Left lung (tissue), 10 donors: ENCODE results near the gene TMEM143. TPM values are rescaled to one million over a fixed set of nuclear protein-coding genes. Genes with fewer than 3 reads are reported as not detected.

Experiments used
- ATAC-seq: fragments of 200-7000 bp; cut with Tn5 transposase; one replicate; pipeline ENCODE4 v1.9.1; 2020; ENCODE audit warnings: moderate library complexity
- DNase-seq, 4 donors: peaks; one replicate each; pipeline ENCODE4 v3.0.0-alpha.2; 2013 to 2020
- H3K27ac ChIP-seq, 2 donors: fragments of 200-600 bp; sonication (generic) in 1 of 2; one replicate each; pipeline versions ENCODE4 v1.5.0 to v1.8.0; 2020 to 2021
- H3K27me3 ChIP-seq, 2 donors: fragments of 200-600 bp; sonication (generic) in 1 of 2; one replicate each; pipeline versions ENCODE4 v1.5.0 to v1.8.0; 2020 to 2021
- H3K36me3 ChIP-seq, 2 donors: fragments of 200-600 bp; sonication (generic) in 1 of 2; one replicate each; pipeline versions ENCODE4 v1.5.0 to v1.8.0; 2020 to 2021
- H3K4me1 ChIP-seq, 2 donors: fragments of 200-600 bp; one replicate each; pipeline ENCODE4 v1.8.0; 2021
- H3K4me3 ChIP-seq, 2 donors: fragments of 200-600 bp; sonication (generic) in 1 of 2; one replicate each; pipeline versions ENCODE4 v1.5.0 to v1.8.0; 2020 to 2021; ENCODE audit warnings: mild to moderate bottlenecking in 1 of 2
- H3K9me3 ChIP-seq, 2 donors: fragments of 200-600 bp; sonication (generic) in 1 of 2; one replicate each; pipeline versions ENCODE4 v1.5.0 to v1.8.0; 2020 to 2021
- CTCF ChIP-seq, 2 donors: fragments of 200-600 bp; sonication (generic) in 1 of 2; IDR thresholded peaks; one replicate each; pipeline versions ENCODE4 v1.5.0 to v1.8.0; 2021; ENCODE audit warnings: antibody characterized with exemption in 2 of 2
- intact Hi-C, 2 donors: fragments of 100-400 bp; cut with DNase I; formaldehyde crosslinking; loops; one replicate each; pipeline versions ENCODE4 v1.11.2 to v1.14.2; 2022
- polyA plus RNA-seq, 6 donors: library from polyadenylated mRNA; unstranded; fragments of 120-200 nt; gene quantifications; one replicate each; pipeline ENCODE4 v1.2.1, GENCODE V29; 2013; ENCODE audit not compliant: insufficient read length in 6 of 6
- total RNA-seq, 2 donors: library from RNA; stranded (reverse); fragmentation: NEBNext Ultra II Directional; extraction: Animal tissue kit (Norgen Biotek cat#: 25700); gene quantifications; one replicate each; pipeline ENCODE4 v1.2.1, GENCODE V29; 2021
- donor health status: DM: no; HTN: yes; CAD: no.
- donor health status: DM: no; HTN: no; CAD: no.

The TMEM143 gene
- total and polyA plus RNA-seq, 8 donors = 7.5 to 10.6 (median 9.3) TPM

DNA sequence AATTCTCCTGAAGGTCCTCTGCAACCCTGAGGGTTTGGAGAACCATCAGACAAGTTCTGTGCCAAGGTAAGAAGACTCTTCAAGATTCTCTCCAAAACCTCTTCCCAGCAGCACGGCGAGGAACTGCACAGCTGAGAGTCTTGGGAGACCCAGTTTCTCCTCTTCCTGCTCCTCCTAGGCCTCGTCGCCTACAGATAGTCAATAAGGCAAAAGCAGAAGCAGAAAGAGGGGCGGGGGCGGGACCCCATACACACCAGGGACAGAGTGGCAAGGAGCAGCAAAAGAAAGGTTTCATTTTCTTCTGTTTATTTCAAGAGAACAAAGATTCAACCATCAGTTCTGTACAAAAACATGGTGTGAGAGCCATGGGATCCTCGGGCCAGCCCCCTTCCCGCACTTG is 18.5 kb upstream of the TMEM143 start:
- intact Hi-C loops = no loop called here

DNA sequence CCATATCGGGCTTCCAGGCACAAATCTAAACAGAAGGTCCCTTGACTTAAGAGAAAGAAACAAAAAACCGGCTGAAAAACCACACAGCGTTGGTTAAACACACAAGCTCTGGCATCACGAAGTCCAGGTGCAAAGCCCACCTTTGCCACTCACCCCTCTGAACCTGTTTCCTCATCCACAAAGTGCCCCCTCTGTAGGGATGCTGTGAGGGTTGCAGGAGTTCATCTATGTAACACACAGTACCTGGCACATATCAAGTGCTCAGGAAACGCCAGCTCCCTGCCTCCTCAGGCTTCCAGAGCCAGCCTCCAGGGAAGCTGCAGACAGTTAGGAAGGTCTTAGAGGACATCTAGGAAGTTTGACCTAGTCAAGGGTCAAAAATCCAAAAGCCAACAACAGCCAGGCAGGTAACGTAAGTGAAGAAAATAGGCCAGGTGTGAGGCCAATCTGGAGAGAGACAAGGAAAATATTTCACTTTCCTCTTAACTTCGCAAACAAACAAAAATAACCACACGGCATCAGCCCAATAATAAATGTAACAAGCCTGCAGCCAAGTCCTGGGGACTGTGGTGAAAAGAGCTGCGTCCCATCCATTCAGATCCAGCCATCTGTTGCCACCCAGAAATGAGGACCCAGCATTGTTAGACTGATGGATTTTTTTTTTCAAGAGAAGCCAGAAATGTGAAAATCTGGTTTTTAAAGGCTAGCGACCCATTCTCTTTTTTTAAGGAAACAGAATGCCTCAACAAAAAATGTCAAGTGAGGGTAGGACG is 17.6 kb upstream of the TMEM143 start:
- ATAC-seq (no peak), DNase-seq (no peak)
- intact Hi-C loops = no loop called here
- Histone ChIP-seq H3K4me1 (peaks cover 0 to 6% of the 10 kb centered on the region in 2 donors), H3K9me3 (no peaks in the 10 kb centered on the region), H3K36me3 (peaks cover 0 to 53% of the 10 kb centered on the region in 2 donors), H3K27me3 (no peaks in the 10 kb centered on the region), H3K27ac (no peak overlapping the region), H3K4me3 (no peak overlapping the region)
- no peak for TF ChIP-seq CTCF (IDR thresholded peaks at IDR 0.05)

More for the DNA sequence above, 18.5 kb upstream of the TMEM143 start:
- no peak for ATAC-seq
- Histone ChIP-seq H3K4me3 (no peak overlapping the region), H3K27me3 (no peaks in the 10 kb centered on the region), H3K9me3 (no peaks in the 10 kb centered on the region), H3K4me1 (peaks cover 0 to 6% of the 10 kb centered on the region in 2 donors), H3K27ac (no peak overlapping the region), H3K36me3 (peaks cover 0 to 62% of the 10 kb centered on the region in 2 donors)
- no peak for DNase-seq
- no peak for TF ChIP-seq CTCF (IDR thresholded peaks at IDR 0.05)

DNA sequence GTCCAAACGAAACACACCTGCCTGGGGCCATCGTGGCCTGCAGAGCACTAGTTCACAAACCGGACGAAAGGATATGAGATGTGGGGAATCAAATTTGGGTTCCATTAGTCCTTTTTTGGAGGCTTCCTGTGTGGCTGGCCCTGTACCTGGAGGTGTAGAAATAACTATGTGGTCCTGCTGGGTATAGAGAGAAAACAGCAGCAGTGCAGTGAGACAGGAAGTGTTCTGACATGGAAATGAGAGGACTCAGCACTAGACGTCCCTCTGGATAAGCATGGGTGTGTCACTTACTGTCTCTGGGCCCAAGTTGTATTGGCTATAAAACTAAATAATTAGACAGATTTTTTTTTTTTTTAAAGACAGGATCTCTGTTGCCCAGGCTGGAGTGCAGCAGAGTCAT is 15.3 kb upstream of the TMEM143 start:
- Histone ChIP-seq H3K27me3 (no peaks in the 10 kb centered on the region), H3K4me1 (peaks cover 0 to 6% of the 10 kb centered on the region in 2 donors), H3K36me3 (peaks cover 0 to 30% of the 10 kb centered on the region in 2 donors), H3K4me3 (no peak overlapping the region), H3K9me3 (no peaks in the 10 kb centered on the region), H3K27ac (no peak overlapping the region)
- TF ChIP-seq CTCF (IDR thresholded peaks at IDR 0.05) = no peak
- DNase-seq (no peak), ATAC-seq (no peak)
- intact Hi-C loops = no loop called here

- no peak for ATAC-seq
Measured at GRCh38 chr19:48378194-48378570, 14.4 kb upstream of the TMEM143 start.

More at GRCh38 chr19:48378194-48378570, 14.4 kb upstream of the TMEM143 start:
- peaks cover 0 to 21% of the 10 kb centered on the region in 2 donors for H3K36me3 ChIP-seq
- no peak for TF ChIP-seq CTCF (IDR thresholded peaks at IDR 0.05)
- H3K27ac ChIP-seq = no peak overlapping the region
- H3K4me3 ChIP-seq = no peak overlapping the region
- intact Hi-C loops = no loop called here
- H3K4me1 ChIP-seq = peaks cover 0 to 6% of the 10 kb centered on the region in 2 donors
- no peaks in the 10 kb centered on the region for H3K9me3 ChIP-seq
- no peaks in the 10 kb centered on the region for H3K27me3 ChIP-seq
- no peak for DNase-seq
